ENCODE data around the gene EFHD1. TPM values are rescaled to one million over a fixed set of nuclear protein-coding genes. Genes with fewer than 3 reads are reported as not detected.
A peak's percentile ranks its signal among the peaks of the same experiment; 100 is the strongest.
"Not testable (repeated sequence)": the region's sequence is repeated elsewhere in the genome, so short reads cannot be mapped to it uniquely, and the experiment has no call there.

EFHD1 gene
- total and polyA plus RNA-seq, 9 donors, result 7.0 to 39.6 (median 26.7) TPM

- Histone ChIP-seq H3K4me1 (ENCODE audit: control insufficient read depth, insufficient read depth, low read length) (peaks cover 23% of the 10 kb centered on the region), H3K36me3 (ENCODE audit: control insufficient read depth, insufficient read depth, low read length) (no peaks in the 10 kb centered on the region), H3K9me3 (replicated peaks; ENCODE audit: control insufficient read depth, low read depth, low read length) (no peaks in the 10 kb centered on the region), H3K27me3 (ENCODE audit: control insufficient read depth, insufficient read depth, low read length) (no peaks in the 10 kb centered on the region), H3K27ac (ENCODE audit: low read length) (no peak overlapping the region), H3K4me3 (ENCODE audit: low read length) (no peak overlapping the region)
- 55% methylated on average over 10 of the region's 11 CpGs for WGBS (ENCODE audit: insufficient coverage)
- peak; percentile 66 for DNase-seq
Measured at GRCh38 chr2:232687382-232688160, 54.2 kb downstream of the EFHD1 start.

- H3K4me3 ChIP-seq (ENCODE audit: low read length), result no peak overlapping the region
- H3K36me3 ChIP-seq (ENCODE audit: control insufficient read depth, insufficient read depth, low read length), result no peaks in the 10 kb centered on the region
- 93% methylated on average over 3 of the region's 7 CpGs for WGBS (ENCODE audit: insufficient coverage)
- no peaks in the 10 kb centered on the region for H3K9me3 ChIP-seq (replicated peaks; ENCODE audit: control insufficient read depth, low read depth, low read length)
- H3K4me1 ChIP-seq (ENCODE audit: control insufficient read depth, insufficient read depth, low read length), result peaks cover 23% of the 10 kb centered on the region
- peak; percentile 15 for DNase-seq
- H3K27me3 ChIP-seq (ENCODE audit: control insufficient read depth, insufficient read depth, low read length), result no peaks in the 10 kb centered on the region
- H3K27ac ChIP-seq (ENCODE audit: low read length), result no peak overlapping the region
Measured at GRCh38 chr2:232688201-232688600, 54.8 kb downstream of the EFHD1 start.

GRCh38 chr2:232689152-232689910 is 55.9 kb downstream of the EFHD1 start:
- H3K9me3 ChIP-seq (replicated peaks; ENCODE audit: control insufficient read depth, low read depth, low read length), result no peaks in the 10 kb centered on the region
- no peaks in the 10 kb centered on the region for H3K27me3 ChIP-seq (ENCODE audit: control insufficient read depth, insufficient read depth, low read length)
- 80% methylated on average over 1 of the region's 3 CpGs for WGBS (ENCODE audit: insufficient coverage)
- H3K27ac ChIP-seq (ENCODE audit: low read length), result no peak overlapping the region
- peaks cover 23% of the 10 kb centered on the region for H3K4me1 ChIP-seq (ENCODE audit: control insufficient read depth, insufficient read depth, low read length)
- H3K36me3 ChIP-seq (ENCODE audit: control insufficient read depth, insufficient read depth, low read length), result no peaks in the 10 kb centered on the region
- no peak overlapping the region for H3K4me3 ChIP-seq (ENCODE audit: low read length)
- peak; percentile 66 for DNase-seq

- not testable (repeated sequence) for DNase-seq; H3K27me3 ChIP-seq (ENCODE audit: control insufficient read depth, insufficient read depth, low read length); H3K36me3 ChIP-seq (ENCODE audit: control insufficient read depth, insufficient read depth, low read length); H3K9me3 ChIP-seq (replicated peaks; ENCODE audit: control insufficient read depth, low read depth, low read length); H3K27ac ChIP-seq (ENCODE audit: low read length); H3K4me3 ChIP-seq (ENCODE audit: low read length)
- 98% methylated on average over 7 of the region's 13 CpGs for WGBS (ENCODE audit: insufficient coverage)
- peaks cover 23% of the 10 kb centered on the region for H3K4me1 ChIP-seq (ENCODE audit: control insufficient read depth, insufficient read depth, low read length)
Measured at GRCh38 chr2:232691117-232691516, 57.7 kb downstream of the EFHD1 start.

- no peak for DNase-seq
- WGBS (ENCODE audit: insufficient coverage), result 73% methylated on average over 3 of the region's 4 CpGs
- peaks cover 17% of the 10 kb centered on the region for H3K4me1 ChIP-seq (ENCODE audit: control insufficient read depth, insufficient read depth, low read length)
- H3K9me3 ChIP-seq (replicated peaks; ENCODE audit: control insufficient read depth, low read depth, low read length), result no peaks in the 10 kb centered on the region
- H3K4me3 ChIP-seq (ENCODE audit: low read length), result no peak overlapping the region
- H3K27ac ChIP-seq (ENCODE audit: low read length), result no peak overlapping the region
- no peaks in the 10 kb centered on the region for H3K36me3 ChIP-seq (ENCODE audit: control insufficient read depth, insufficient read depth, low read length)
- H3K27me3 ChIP-seq (ENCODE audit: control insufficient read depth, insufficient read depth, low read length), result no peaks in the 10 kb centered on the region
Measured at GRCh38 chr2:232693344-232693743, 59.9 kb downstream of the EFHD1 start.

- Histone ChIP-seq H3K4me3 (ENCODE audit: low read length) (peak overlapping the region; percentile 84), H3K9me3 (replicated peaks; ENCODE audit: control insufficient read depth, low read depth, low read length) (no peaks in the 10 kb centered on the region), H3K4me1 (ENCODE audit: control insufficient read depth, insufficient read depth, low read length) (peaks cover 12% of the 10 kb centered on the region), H3K36me3 (ENCODE audit: control insufficient read depth, insufficient read depth, low read length) (peaks cover 2% of the 10 kb centered on the region), H3K27me3 (ENCODE audit: control insufficient read depth, insufficient read depth, low read length) (no peaks in the 10 kb centered on the region), H3K27ac (ENCODE audit: low read length) (peak overlapping the region; percentile 91)
- WGBS (ENCODE audit: insufficient coverage), result 57% methylated on average over 4 of the region's 10 CpGs
- DNase-seq, result no peak
Measured at GRCh38 chr2:232696609-232697058, 63.2 kb downstream of the EFHD1 start.

GRCh38 chr2:232697059-232697806 is 63.8 kb downstream of the EFHD1 start, which contains the start of gene GIGYF2:
Gene GIGYF2, plus strand, starts transcription at chr2:232697331. Its CDS starts 37,867 bp downstream, at chr2:232735198.
- Histone ChIP-seq H3K4me1 (ENCODE audit: control insufficient read depth, insufficient read depth, low read length) (peaks cover 12% of the 10 kb centered on the region), H3K27me3 (ENCODE audit: control insufficient read depth, insufficient read depth, low read length) (no peaks in the 10 kb centered on the region), H3K36me3 (ENCODE audit: control insufficient read depth, insufficient read depth, low read length) (peaks cover 2% of the 10 kb centered on the region), H3K27ac (ENCODE audit: low read length) (peak within 1 kb of the TSS; percentile 93), H3K9me3 (replicated peaks; ENCODE audit: control insufficient read depth, low read depth, low read length) (no peaks in the 10 kb centered on the region), H3K4me3 (ENCODE audit: low read length) (peak within 1 kb of the TSS; percentile 84)
- under 1% methylated on average over 64 of the region's 71 CpGs for WGBS (ENCODE audit: insufficient coverage)
- DNase-seq, result peak; percentile 98

GRCh38 chr2:232697807-232698110 is 64.4 kb downstream of the EFHD1 start:
- DNase-seq, result no peak
- H3K4me1 ChIP-seq (ENCODE audit: control insufficient read depth, insufficient read depth, low read length), result peaks cover 12% of the 10 kb centered on the region
- peak overlapping the region; percentile 93 for H3K27ac ChIP-seq (ENCODE audit: low read length)
- peaks cover 2% of the 10 kb centered on the region for H3K36me3 ChIP-seq (ENCODE audit: control insufficient read depth, insufficient read depth, low read length)
- H3K27me3 ChIP-seq (ENCODE audit: control insufficient read depth, insufficient read depth, low read length), result no peaks in the 10 kb centered on the region
- 0% methylated on average over 11 of the region's 11 CpGs for WGBS (ENCODE audit: insufficient coverage)
- H3K4me3 ChIP-seq (ENCODE audit: low read length), result peak overlapping the region; percentile 84
- no peaks in the 10 kb centered on the region for H3K9me3 ChIP-seq (replicated peaks; ENCODE audit: control insufficient read depth, low read depth, low read length)

- Histone ChIP-seq H3K27ac (ENCODE audit: low read length) (no peak overlapping the region), H3K36me3 (ENCODE audit: control insufficient read depth, insufficient read depth, low read length) (peaks cover 4% of the 10 kb centered on the region)
Measured at GRCh38 chr2:232698556-232699091, 65.2 kb downstream of the EFHD1 start.

More at GRCh38 chr2:232698556-232699091, 65.2 kb downstream of the EFHD1 start:
- Histone ChIP-seq H3K9me3 (replicated peaks; ENCODE audit: control insufficient read depth, low read depth, low read length) (no peaks in the 10 kb centered on the region), H3K4me3 (ENCODE audit: low read length) (peak overlapping the region; percentile 84), H3K4me1 (ENCODE audit: control insufficient read depth, insufficient read depth, low read length) (peaks cover 12% of the 10 kb centered on the region), H3K27me3 (ENCODE audit: control insufficient read depth, insufficient read depth, low read length) (no peaks in the 10 kb centered on the region)
- no peak for DNase-seq
- 57% methylated on average over 3 of the region's 4 CpGs for WGBS (ENCODE audit: insufficient coverage)
